ENCODE data around the gene SOCS3.

DNA sequence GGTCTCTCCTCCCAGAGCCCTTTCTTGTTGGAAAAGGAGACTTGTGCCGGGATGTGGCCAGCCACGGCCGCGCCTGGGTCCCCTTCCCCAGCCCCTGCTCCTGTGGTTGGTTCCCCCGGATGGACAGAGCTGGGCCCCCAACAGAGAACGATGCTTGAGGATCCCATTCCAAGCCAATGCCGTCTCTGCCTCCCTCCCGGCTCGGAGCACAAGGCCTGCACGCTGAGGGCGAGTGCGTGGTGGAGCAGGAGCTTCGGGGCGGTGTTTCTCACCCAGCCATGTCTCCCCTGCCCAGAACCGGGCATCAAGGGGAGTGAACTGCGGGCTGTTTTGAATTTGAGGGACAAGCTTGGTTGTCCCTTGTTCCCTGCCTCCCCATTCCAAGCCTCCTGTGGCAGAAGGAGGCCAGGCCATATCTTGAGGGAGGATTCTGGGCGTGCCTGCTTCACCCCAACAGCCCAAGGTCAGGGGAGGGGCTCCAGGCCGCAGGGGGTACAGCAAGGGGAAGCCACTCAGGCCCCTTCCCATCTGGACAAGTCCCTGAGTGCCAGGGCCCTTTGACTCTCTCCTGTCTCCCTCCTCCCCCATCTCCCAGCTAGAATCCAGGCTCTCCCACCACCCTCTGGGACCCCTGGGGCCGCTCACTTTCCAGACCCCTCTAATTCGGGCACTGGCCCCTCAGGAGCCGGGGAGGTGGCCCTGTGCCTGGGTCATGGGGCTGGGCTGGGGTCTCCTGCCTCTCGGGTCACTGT is 43.6 kb downstream of the SOCS3 start:
- peak in 1 of 3 donors; percentile 34 for TF ChIP-seq POLR2AphosphoS5 (IDR thresholded peaks at IDR 0.05)
- TF ChIP-seq, protein P1, sequence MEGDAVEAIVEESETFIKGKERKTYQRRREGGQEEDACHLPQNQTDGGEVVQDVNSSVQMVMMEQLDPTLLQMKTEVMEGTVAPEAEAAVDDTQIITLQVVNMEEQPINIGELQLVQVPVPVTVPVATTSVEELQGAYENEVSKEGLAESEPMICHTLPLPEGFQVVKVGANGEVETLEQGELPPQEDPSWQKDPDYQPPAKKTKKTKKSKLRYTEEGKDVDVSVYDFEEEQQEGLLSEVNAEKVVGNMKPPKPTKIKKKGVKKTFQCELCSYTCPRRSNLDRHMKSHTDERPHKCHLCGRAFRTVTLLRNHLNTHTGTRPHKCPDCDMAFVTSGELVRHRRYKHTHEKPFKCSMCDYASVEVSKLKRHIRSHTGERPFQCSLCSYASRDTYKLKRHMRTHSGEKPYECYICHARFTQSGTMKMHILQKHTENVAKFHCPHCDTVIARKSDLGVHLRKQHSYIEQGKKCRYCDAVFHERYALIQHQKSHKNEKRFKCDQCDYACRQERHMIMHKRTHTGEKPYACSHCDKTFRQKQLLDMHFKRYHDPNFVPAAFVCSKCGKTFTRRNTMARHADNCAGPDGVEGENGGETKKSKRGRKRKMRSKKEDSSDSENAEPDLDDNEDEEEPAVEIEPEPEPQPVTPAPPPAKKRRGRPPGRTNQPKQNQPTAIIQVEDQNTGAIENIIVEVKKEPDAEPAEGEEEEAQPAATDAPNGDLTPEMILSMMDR (IDR thresholded peaks at IDR 0.05 in 8 of 11, conservative IDR thresholded peaks at IDR 0.05 in 3 of 11), result no peak
- no peak for TF ChIP-seq POLR2A (IDR thresholded peaks at IDR 0.05)
